MM.1S (cell line): ENCODE results near the gene ACAA1.

ENCODE experiments used
- EZH2 ChIP-seq: fragments of 300-600 bp; sonication (generic); optimal IDR thresholded peaks from 2 replicates; pipeline ENCODE3; 2017; ENCODE audit warnings: low read depth, mild to moderate bottlenecking, antibody characterized with exemption, low read length, mixed read lengths
- EZH2phosphoT487 ChIP-seq: fragments of 300-600 bp; sonication (generic); IDR thresholded peaks from 2 replicates; pipeline ENCODE4 v1.6.1; 2018; ENCODE audit warnings: antibody characterized with exemption, low read length
- TF ChIP-seq, protein P1 (sequence below): fragments of 300-600 bp; sonication (generic); IDR thresholded peaks from 2 replicates; pipeline ENCODE4 v1.5.1; 2016; ENCODE audit warnings: antibody characterized with exemption, low read length, mixed read lengths

DNA sequence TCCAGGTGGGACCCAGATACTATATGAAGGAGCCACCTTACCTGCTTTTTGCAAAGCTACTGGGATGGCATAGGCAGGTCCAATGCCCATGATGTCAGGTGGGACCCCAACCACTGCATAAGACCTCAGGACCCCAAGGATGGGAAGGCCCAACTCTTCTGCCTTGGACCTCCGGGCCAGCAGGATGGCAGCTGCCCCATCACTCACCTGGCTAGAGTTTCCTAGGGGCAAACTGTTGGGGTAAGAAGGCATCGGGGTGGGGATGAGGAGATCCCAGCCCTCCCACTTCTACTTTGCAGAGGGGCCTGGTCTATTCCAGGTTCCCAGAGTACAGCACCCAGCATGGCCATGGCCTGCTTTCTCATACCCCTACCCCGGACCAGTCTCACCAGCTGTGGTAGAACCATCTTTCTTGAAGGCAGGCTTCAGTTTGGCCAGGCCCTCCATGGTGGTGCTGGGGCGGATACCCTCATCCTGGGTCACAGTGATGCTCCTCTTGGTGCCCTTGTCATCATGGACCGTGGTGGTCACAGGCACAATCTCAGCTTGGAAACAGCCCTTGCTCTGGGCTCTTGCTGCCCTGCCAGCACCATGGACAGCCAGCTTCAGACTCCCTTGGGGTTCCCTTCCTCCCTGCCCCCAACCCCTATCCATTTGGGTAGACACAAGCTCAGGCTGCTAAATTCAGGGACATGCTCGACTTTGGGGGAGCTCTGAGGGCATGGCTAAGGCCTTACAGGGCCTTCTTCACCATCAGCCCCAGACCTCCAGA is 10.6 kb downstream of the ACAA1 start:
- TF ChIP-seq, protein P1, sequence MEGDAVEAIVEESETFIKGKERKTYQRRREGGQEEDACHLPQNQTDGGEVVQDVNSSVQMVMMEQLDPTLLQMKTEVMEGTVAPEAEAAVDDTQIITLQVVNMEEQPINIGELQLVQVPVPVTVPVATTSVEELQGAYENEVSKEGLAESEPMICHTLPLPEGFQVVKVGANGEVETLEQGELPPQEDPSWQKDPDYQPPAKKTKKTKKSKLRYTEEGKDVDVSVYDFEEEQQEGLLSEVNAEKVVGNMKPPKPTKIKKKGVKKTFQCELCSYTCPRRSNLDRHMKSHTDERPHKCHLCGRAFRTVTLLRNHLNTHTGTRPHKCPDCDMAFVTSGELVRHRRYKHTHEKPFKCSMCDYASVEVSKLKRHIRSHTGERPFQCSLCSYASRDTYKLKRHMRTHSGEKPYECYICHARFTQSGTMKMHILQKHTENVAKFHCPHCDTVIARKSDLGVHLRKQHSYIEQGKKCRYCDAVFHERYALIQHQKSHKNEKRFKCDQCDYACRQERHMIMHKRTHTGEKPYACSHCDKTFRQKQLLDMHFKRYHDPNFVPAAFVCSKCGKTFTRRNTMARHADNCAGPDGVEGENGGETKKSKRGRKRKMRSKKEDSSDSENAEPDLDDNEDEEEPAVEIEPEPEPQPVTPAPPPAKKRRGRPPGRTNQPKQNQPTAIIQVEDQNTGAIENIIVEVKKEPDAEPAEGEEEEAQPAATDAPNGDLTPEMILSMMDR: no peak
- TF ChIP-seq EZH2: no peak
- no peak for TF ChIP-seq EZH2phosphoT487
